ENCODE data around the gene EVL.
"Not testable (repeated sequence)": the region's sequence is repeated elsewhere in the genome, so short reads cannot be mapped to it uniquely, and the experiment has no call there.

The EVL gene

GRCh38 chr14:100173353-100173752 lies 108.1 kb downstream of the EVL start:
- no peaks in the 10 kb centered on the region for H3K4me1 ChIP-seq (ENCODE audit: insufficient read depth, insufficient read length)
- H3K36me3 ChIP-seq (ENCODE audit: insufficient read depth, insufficient read length, low read length): no peaks in the 10 kb centered on the region
- H3K27me3 ChIP-seq (ENCODE audit: insufficient read depth, insufficient read length): peaks cover 4% of the 10 kb centered on the region
- no peak overlapping the region for H3K9ac ChIP-seq (ENCODE audit: insufficient read length, low read depth)
- H3K4me3 ChIP-seq (ENCODE audit: insufficient read length, low read depth): no peak overlapping the region
- TF ChIP-seq ZNF274 (IDR thresholded peaks at IDR 0.05; ENCODE audit: low read depth, low read length) (no peak), SUZ12 (IDR thresholded peaks at IDR 0.05; ENCODE audit: extremely low read depth, insufficient read depth, insufficient read length) (no peak), YY1 (IDR thresholded peaks at IDR 0.05; ENCODE audit: insufficient read depth, insufficient read length) (no peak)
- DNase-seq (ENCODE audit: low read depth, low spot score): no peak
- no peaks in the 10 kb centered on the region for H3K9me3 ChIP-seq (ENCODE audit: insufficient read depth, low read length)

GRCh38 chr14:100176811-100177327 lies 111.6 kb downstream of the EVL start:
- Histone ChIP-seq H3K9me3 (ENCODE audit: insufficient read depth, low read length) (no peaks in the 10 kb centered on the region), H3K27me3 (ENCODE audit: insufficient read depth, insufficient read length) (peaks cover 4% of the 10 kb centered on the region), H3K4me1 (ENCODE audit: insufficient read depth, insufficient read length) (no peaks in the 10 kb centered on the region), H3K4me3 (ENCODE audit: insufficient read length, low read depth) (no peak overlapping the region), H3K9ac (ENCODE audit: insufficient read length, low read depth) (no peak overlapping the region), H3K36me3 (ENCODE audit: insufficient read depth, insufficient read length, low read length) (no peaks in the 10 kb centered on the region)
- no peak for DNase-seq (ENCODE audit: low read depth, low spot score)
- TF ChIP-seq YY1 (IDR thresholded peaks at IDR 0.05; ENCODE audit: insufficient read depth, insufficient read length) (no peak), ZNF274 (IDR thresholded peaks at IDR 0.05; ENCODE audit: low read depth, low read length) (no peak), SUZ12 (IDR thresholded peaks at IDR 0.05; ENCODE audit: extremely low read depth, insufficient read depth, insufficient read length) (no peak)

GRCh38 chr14:100178691-100179090 lies 113.5 kb downstream of the EVL start:
- Histone ChIP-seq H3K9me3 (ENCODE audit: insufficient read depth, low read length) (no peaks in the 10 kb centered on the region), H3K36me3 (ENCODE audit: insufficient read depth, insufficient read length, low read length) (no peaks in the 10 kb centered on the region), H3K4me3 (ENCODE audit: insufficient read length, low read depth) (no peak overlapping the region), H3K4me1 (ENCODE audit: insufficient read depth, insufficient read length) (no peaks in the 10 kb centered on the region), H3K9ac (ENCODE audit: insufficient read length, low read depth) (no peak overlapping the region), H3K27me3 (ENCODE audit: insufficient read depth, insufficient read length) (no peaks in the 10 kb centered on the region)
- TF ChIP-seq ZNF274 (IDR thresholded peaks at IDR 0.05; ENCODE audit: low read depth, low read length) (no peak), YY1 (IDR thresholded peaks at IDR 0.05; ENCODE audit: insufficient read depth, insufficient read length) (no peak), SUZ12 (IDR thresholded peaks at IDR 0.05; ENCODE audit: extremely low read depth, insufficient read depth, insufficient read length) (no peak)
- DNase-seq (ENCODE audit: low read depth, low spot score): no peak

DNA sequence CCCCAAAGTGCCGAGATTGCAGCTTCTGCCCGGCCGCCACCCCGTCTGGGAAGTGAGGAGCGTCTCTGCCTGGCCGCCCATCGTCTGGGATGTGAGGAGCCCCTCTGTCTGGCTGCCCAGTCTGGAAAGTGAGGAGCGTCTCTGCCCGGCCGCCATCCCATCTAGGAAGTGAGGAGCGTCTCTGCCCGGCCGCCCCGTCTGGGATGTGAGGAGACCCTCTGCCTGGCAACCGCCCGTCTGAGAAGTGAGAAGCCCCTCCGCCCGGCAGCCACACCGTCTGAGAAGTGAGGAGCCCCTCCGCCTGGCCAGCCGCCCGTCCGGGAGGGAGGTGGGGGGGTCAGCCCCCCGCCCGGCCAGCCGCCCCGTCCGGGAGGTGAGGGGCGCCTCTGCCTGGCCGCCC lies 115.4 kb downstream of the EVL start:
- H3K9me3 ChIP-seq (ENCODE audit: insufficient read depth, low read length); H3K9ac ChIP-seq (ENCODE audit: insufficient read length, low read depth); H3K36me3 ChIP-seq (ENCODE audit: insufficient read depth, insufficient read length, low read length); DNase-seq (ENCODE audit: low read depth, low spot score); H3K4me3 ChIP-seq (ENCODE audit: insufficient read length, low read depth); H3K27me3 ChIP-seq (ENCODE audit: insufficient read depth, insufficient read length); H3K4me1 ChIP-seq (ENCODE audit: insufficient read depth, insufficient read length): not testable (repeated sequence)

DNA sequence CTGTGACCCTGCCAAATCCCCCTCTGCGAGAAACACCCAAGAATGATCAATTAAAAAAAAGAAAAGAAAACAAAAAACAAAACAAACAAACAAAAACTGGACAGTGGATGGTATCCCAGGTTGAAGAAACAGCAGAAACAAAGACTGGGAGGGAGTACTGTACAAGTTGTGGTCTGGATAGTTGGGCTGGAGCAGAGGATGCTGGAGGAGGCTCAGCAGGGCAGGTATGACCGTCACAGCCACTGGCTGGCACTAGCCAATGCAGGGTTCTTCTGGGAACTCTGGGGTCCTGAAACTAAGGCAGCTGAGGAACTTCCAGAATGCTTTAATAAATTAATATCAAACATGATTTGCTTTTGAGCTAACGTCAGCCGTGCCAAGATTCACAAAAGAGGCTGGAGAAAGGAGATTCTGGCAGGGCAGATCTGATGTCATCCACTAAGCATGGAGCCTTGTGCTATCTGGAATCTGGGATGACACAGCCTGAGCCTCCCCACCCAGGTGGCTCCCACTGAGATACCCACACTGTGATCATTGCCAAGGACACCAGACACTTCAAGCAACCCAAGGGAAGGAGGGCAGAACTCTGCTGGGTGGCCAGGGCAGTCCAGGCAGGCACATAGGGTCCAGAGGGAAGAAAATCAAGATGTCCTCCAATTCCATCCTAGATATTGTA lies 116.8 kb downstream of the EVL start:
- not testable (repeated sequence) for H3K9me3 ChIP-seq (ENCODE audit: insufficient read depth, low read length); DNase-seq (ENCODE audit: low read depth, low spot score); H3K27me3 ChIP-seq (ENCODE audit: insufficient read depth, insufficient read length); H3K9ac ChIP-seq (ENCODE audit: insufficient read length, low read depth); H3K4me3 ChIP-seq (ENCODE audit: insufficient read length, low read depth); H3K4me1 ChIP-seq (ENCODE audit: insufficient read depth, insufficient read length); H3K36me3 ChIP-seq (ENCODE audit: insufficient read depth, insufficient read length, low read length)

DNA sequence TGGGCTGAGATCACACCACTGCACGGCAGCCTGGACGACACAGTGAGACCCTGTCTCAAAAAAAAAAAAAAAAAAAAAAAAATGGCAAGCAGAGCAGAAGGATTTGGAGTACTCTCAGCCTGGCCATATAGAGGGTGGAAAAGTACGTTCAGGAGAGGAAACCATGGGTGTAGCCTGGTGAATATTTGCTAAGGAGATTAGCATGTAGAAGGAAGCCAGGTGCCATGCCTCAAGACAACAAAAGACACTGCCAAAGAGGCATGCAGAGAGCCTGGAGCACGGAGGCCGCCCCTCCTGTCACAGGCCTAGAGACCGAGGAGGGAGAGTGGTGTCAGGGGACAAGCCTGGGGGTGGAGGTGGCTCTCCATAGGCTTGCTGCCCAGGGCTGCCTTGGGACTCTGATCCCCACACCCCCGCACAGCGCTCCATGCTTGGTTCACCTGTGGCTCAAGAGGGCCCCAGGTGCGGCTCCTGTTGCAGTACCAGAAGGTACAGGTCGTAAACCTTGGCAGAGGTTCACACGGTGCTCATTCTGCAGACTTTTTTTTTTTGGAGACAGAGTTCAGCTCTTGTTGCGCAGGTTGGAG lies 122.1 kb downstream of the EVL start:
- peaks cover 2% of the 10 kb centered on the region for H3K4me1 ChIP-seq (ENCODE audit: insufficient read depth, insufficient read length)
- no peaks in the 10 kb centered on the region for H3K36me3 ChIP-seq (ENCODE audit: insufficient read depth, insufficient read length, low read length)
- no peaks in the 10 kb centered on the region for H3K27me3 ChIP-seq (ENCODE audit: insufficient read depth, insufficient read length)
- no peak for TF ChIP-seq SUZ12 (IDR thresholded peaks at IDR 0.05; ENCODE audit: extremely low read depth, insufficient read depth, insufficient read length)
- TF ChIP-seq YY1 (IDR thresholded peaks at IDR 0.05; ENCODE audit: insufficient read depth, insufficient read length): no peak
- TF ChIP-seq ZNF274 (IDR thresholded peaks at IDR 0.05; ENCODE audit: low read depth, low read length): no peak
- no peak for DNase-seq (ENCODE audit: low read depth, low spot score)
- H3K9ac ChIP-seq (ENCODE audit: insufficient read length, low read depth): no peak overlapping the region
- H3K4me3 ChIP-seq (ENCODE audit: insufficient read length, low read depth): no peak overlapping the region
- H3K9me3 ChIP-seq (ENCODE audit: insufficient read depth, low read length): no peaks in the 10 kb centered on the region

GRCh38 chr14:100188392-100189030 lies 123.3 kb downstream of the EVL start:
- no peak for DNase-seq (ENCODE audit: low read depth, low spot score)
- Histone ChIP-seq H3K4me1 (ENCODE audit: insufficient read depth, insufficient read length) (peaks cover 2% of the 10 kb centered on the region), H3K9me3 (ENCODE audit: insufficient read depth, low read length) (no peaks in the 10 kb centered on the region), H3K9ac (ENCODE audit: insufficient read length, low read depth) (no peak overlapping the region), H3K27me3 (ENCODE audit: insufficient read depth, insufficient read length) (no peaks in the 10 kb centered on the region), H3K4me3 (ENCODE audit: insufficient read length, low read depth) (no peak overlapping the region), H3K36me3 (ENCODE audit: insufficient read depth, insufficient read length, low read length) (no peaks in the 10 kb centered on the region)
- TF ChIP-seq YY1 (IDR thresholded peaks at IDR 0.05; ENCODE audit: insufficient read depth, insufficient read length): no peak
- no peak for TF ChIP-seq ZNF274 (IDR thresholded peaks at IDR 0.05; ENCODE audit: low read depth, low read length)
- no peak for TF ChIP-seq SUZ12 (IDR thresholded peaks at IDR 0.05; ENCODE audit: extremely low read depth, insufficient read depth, insufficient read length)
